Left cardiac atrium (tissue), 4 donors: ENCODE measurements around the gene OR4D6. TPM values are rescaled to one million over a fixed set of nuclear protein-coding genes. Genes with fewer than 3 reads are reported as not detected.
"Not testable (repeated sequence)": the region's sequence is repeated elsewhere in the genome, so short reads cannot be mapped to it uniquely, and the experiment has no call there.

Source experiments
- ATAC-seq, 2 donors: fragments of 200-7000 bp; cut with Tn5 transposase; one replicate each; pipeline ENCODE4 v1.9.1; 2020; ENCODE audit warnings: mild to moderate bottlenecking in 2 of 2, moderate library complexity in 2 of 2
- DNase-seq: peaks from one replicate; pipeline ENCODE4 v3.0.0-alpha.2; 2020
- intact Hi-C, 2 donors: fragments of 100-400 bp; cut with DNase I; formaldehyde crosslinking; loops; one replicate each; pipeline versions ENCODE4 v1.14.1 to v1.15.1; 2022 to 2023
- long read RNA-seq: library from polyadenylated mRNA; unstranded; transcript quantifications from one replicate; pipeline ENCODE4 v2.0.0, GENCODE V29; 2021
- total RNA-seq, 2 donors: library from RNA; stranded (reverse); fragmentation: NEBNext Ultra II Directional; extraction: Animal tissue kit (Norgen Biotek cat#: 25700); gene quantifications; one replicate each; pipeline ENCODE4 v1.2.1, GENCODE V29; 2021
- donor health status: DM: no; HTN: yes; CAD: no.
- donor health status: DM: no; HTN: yes; CAD: no; lungs with severe emphysema.
- donor health status: DM: yes; HTN: yes; CAD: no.
- donor health status: Dilated cardiomyopathy.

The OR4D6 gene
- not detected for total RNA-seq
- long read RNA-seq: 0 reads

DNA sequence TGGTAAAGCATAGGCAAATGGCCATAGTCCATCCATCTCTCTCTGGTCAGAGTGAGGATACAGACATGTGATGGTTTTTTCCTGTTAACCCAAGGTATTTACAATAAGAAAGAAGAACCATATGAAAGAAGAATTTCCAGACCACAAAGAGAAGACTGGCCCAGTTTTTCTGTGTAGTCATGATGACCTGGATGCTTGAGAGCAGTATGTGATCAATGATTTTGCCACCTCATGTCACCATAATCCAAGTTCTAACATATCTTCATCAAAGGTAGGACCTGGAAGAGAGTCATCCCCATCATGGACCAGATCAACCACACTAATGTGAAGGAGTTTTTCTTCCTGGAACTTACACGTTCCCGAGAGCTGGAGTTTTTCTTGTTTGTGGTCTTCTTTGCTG is at the start of gene OR4D6:
TSS of gene OR4D6 (plus strand) at position 301 of the 400 bp plus-strand sequence. CDS start at position 301, 0 bp downstream.
- intact Hi-C loops: no loop called here

GRCh38 chr11:59413646-59414045 is 43.1 kb upstream of the OR4D6 start:
- no peak for DNase-seq
- ATAC-seq: no peak
- intact Hi-C loops: no loop called here

More for the DNA sequence above, at the start of gene OR4D6:
- DNase-seq (no peak), ATAC-seq (no peak)

DNA sequence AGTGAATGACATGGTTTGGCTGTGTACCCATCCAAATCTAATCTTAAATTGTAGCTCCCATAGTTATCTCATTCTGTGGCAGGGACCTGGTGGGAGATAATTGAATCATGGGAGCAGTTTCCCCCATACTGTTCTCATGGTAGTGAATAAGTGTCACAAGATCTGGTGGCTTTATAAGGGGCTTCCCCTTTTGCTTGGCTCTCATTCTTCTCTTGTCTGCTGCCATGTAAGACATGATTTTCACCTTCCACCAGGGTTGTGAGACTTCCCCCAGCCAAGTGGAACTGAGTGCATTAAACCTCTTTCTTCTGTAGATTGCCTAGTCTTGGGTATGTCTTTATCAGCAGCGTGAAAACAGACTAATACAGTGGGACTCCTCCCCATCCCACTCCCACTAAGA is 41.6 kb upstream of the OR4D6 start:
- DNase-seq: no peak
- no peak for ATAC-seq
- intact Hi-C loops: no loop called here

- ATAC-seq (no peak), DNase-seq (no peak)
- intact Hi-C loops: no loop called here
These were observed 40.1 kb upstream of the OR4D6 start for GRCh38 chr11:59416613-59417012.

GRCh38 chr11:59417023-59417422 is 39.7 kb upstream of the OR4D6 start:
- ATAC-seq (no peak), DNase-seq (no peak)
- intact Hi-C loops: no loop called here

GRCh38 chr11:59418156-59418555 is 38.6 kb upstream of the OR4D6 start:
- no peak for ATAC-seq

GRCh38 chr11:59423835-59424234 is 32.9 kb upstream of the OR4D6 start:
- ATAC-seq (no peak), DNase-seq (no peak)
- intact Hi-C loops: no loop called here

More at GRCh38 chr11:59418156-59418555, 38.6 kb upstream of the OR4D6 start:
- DNase-seq: no peak
- intact Hi-C loops: no loop called here

DNA sequence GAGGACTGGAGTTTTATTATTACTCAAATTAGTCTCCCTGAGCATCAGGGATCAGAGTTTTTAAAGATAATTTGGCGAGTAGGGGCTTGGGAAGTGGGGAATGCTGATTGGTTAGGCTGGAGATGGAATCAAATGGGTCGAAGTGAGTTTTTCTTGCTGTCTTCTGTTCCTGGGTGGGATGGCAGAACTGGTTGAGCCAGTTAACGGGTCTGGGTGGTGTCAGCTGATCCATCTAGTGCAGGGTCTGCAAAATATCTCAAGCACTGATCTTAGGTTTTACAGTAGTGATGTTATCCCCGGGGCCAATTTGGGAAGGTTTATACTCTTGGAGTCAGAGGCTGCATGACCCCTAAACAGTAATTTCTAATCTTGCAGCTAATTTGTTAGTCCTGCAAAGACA is 31.6 kb upstream of the OR4D6 start:
- ATAC-seq: no peak
- intact Hi-C loops: no loop called here
- no peak for DNase-seq

- intact Hi-C loops: no loop called here
- DNase-seq (no peak), ATAC-seq (no peak)
These were observed 30.2 kb upstream of the OR4D6 start, which contains the start of gene OR5A2 for GRCh38 chr11:59426361-59427067. Gene OR5A2, minus strand, starts transcription at chr11:59426413. Its CDS starts 3,460 bp downstream, at chr11:59422953.

DNA sequence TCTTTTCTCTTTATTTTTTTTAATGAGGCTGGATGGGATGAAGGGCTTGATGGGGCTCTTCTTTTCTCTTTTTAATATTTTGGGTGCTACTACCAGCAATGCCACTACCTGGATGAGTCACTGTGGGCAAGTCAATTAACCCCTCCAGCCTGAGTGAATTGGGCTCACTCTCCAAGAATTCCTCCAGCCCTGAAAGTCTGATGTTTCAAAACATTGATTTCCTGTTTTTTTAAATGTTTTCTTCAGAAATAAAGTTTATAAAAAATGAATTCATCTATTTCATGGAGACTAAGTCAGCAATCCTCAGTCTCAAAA is 29.7 kb upstream of the OR4D6 start:
- DNase-seq (no peak), ATAC-seq (no peak)
- intact Hi-C loops: no loop called here

DNA sequence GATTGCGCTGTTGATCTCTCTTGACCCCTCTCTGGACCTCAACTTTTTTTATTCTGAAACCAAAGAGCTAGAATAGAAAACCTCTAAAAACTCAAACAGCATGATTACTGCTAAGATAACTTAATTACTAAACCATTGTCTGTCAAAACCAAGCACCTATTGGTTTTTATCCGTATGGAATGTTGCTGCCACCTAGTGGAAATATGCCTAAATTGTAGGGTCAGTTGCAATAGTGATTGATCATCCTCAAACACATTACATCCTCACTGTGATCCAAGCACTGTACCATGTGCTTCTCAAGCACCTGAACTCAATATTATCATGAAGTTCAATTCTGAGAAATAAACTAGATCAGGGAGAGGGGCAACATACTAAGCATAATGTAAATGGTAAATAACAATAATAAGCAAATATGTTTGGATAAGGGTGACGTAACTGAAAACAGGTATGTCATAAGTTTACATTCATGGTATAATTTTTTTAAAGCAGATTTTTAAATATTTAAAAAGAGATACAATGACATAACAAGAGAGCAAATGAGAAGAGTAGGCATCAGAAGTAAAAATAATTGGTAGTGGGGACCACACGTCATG is 26.7 kb upstream of the OR4D6 start:
- DNase-seq (no peak), ATAC-seq (no peak)
- intact Hi-C loops: loop anchor here in 1 of 2 donors (10.0 kb wide), 1 partner anchor 235 kb away; no protein-coding TSS in a partner anchor

DNA sequence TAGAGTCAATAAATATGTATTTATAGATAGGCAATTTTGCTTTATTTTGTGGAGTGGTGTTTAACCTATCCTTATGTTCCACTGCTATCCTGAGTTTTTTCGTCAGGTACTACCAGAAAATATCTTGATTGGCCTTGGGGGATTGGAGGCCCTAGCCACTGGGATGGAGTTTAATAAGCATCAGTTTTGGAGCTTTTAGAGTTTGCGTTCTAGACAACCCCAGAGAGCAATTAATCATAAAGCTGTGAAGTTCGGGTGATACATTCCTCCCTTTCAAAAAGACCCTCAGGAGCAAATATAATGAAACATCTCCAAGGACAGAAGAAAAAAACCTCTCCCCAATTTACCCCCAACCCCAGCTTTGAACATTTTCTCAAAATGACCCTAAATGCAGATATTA is 20.6 kb upstream of the OR4D6 start, which contains the start of gene OR5A1:
TSS of gene OR5A1 (plus strand) at position 301 of the 400 bp plus-strand sequence. CDS start 6,700 bp downstream, outside the sequence.
- intact Hi-C loops: loop anchor here in 1 of 2 donors (10.0 kb wide), 1 partner anchor 241 kb away; no protein-coding TSS in a partner anchor
- no peak for DNase-seq
- ATAC-seq: no peak

DNA sequence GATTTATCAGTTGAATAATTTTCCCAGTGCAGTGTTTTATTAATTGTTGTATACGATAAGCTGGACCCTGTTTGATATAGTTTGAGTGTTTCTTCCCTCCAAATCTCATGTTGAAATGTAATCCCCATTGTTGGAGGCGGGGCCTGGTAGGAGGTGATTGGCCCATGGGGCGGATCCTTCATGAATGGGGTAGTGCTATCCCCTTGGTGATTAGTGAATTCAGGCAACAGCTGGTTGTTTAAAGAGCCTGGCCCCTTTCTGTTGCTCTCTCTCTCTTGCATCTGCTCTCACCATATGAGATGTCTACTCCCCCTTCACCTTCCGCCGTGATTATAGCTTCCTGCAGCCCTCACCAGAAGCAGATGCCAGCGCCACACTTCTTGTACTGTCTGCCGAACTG is 19.0 kb upstream of the OR4D6 start:
- DNase-seq (no peak), ATAC-seq (no peak)
- intact Hi-C loops: loop anchor here in 1 of 2 donors (10.0 kb wide), 1 partner anchor 243 kb away; no protein-coding TSS in a partner anchor

DNA sequence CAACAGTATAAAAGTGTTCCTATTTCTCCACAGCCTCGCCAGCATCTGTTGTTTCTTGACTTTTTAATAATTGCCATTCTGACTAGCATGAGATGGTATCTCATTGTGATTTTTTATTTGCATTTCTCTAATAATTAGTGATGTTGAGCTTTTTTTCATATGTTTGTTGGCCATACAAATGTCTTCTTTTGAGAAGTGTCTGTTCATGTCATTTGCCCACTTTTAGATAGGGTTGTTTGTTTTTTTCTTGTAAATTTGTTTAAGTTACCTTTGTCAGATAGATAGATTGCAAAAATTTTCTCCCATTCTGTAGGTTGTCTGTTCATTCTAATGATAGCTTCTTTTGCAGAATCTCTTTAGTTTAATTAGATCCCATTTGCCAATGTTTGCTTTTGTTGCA is 11.1 kb upstream of the OR4D6 start:
- DNase-seq, intact Hi-C loops, ATAC-seq: not testable (repeated sequence)

- ATAC-seq: no peak
- intact Hi-C loops: no loop called here
- DNase-seq: no peak
These were observed 8.3 kb upstream of the OR4D6 start for GRCh38 chr11:59448484-59448883.

DNA sequence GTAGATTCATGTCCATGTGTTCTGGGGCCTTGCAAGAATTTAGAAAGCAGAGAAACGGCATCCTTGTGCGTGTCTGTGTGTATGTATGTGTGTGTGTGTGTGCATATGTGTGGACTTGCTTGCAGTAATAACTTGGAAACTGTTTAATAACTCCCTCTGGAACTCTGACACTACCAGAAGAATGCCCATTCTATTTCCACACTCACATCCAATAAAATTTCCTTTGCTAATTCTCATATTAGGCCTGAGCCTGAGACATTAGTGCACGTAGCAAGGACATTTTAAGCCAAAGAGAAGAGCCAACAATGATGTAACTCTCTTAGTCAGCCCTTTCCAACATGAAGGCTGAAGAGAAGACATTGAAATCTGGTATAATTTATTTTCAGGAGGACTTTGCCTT is 3.2 kb downstream of the OR4D6 start:
- no peak for ATAC-seq
- DNase-seq: no peak
- intact Hi-C loops: no loop called here

DNA sequence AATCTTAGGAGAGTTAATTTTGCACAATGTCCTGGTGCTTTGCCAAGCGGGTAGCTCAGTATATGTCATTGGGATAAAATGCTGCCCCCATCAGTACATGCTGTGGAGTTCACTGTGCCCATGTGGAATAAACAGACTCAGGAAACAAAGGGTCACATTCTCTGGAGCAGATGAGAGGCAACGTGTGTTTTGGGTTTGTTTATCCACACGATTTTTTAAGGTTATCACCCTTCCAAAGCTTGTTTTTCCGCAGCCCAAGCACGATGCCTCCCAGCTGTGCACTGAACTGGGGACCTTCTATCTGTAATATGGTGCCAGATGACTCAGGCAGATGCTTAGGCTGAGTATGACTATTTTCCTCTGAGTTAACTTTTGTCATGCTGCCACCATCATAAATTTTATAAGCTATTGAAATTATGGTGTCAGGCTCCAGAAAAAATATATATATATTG is 6.5 kb downstream of the OR4D6 start:
- intact Hi-C loops: no loop called here
- ATAC-seq (peak in 1 of 2 donors; percentile 68), DNase-seq (peak; percentile 20)

GRCh38 chr11:59473015-59473414 is 16.3 kb downstream of the OR4D6 start, which contains the start of gene OR4D10:
Gene OR4D10, plus strand, starts transcription at chr11:59473315. Its CDS starts 4,115 bp downstream, at chr11:59477430.
- ATAC-seq: no peak
- intact Hi-C loops: no loop called here
- DNase-seq: no peak

GRCh38 chr11:59475176-59475575 is 18.4 kb downstream of the OR4D6 start:
- DNase-seq (no peak), ATAC-seq (no peak)
- intact Hi-C loops: no loop called here

- DNase-seq: no peak
- no peak for ATAC-seq
- intact Hi-C loops: no loop called here
These were observed 23.1 kb downstream of the OR4D6 start for GRCh38 chr11:59479906-59480305.
